ENCODE measurements around the gene PPP1R27.

DNA sequence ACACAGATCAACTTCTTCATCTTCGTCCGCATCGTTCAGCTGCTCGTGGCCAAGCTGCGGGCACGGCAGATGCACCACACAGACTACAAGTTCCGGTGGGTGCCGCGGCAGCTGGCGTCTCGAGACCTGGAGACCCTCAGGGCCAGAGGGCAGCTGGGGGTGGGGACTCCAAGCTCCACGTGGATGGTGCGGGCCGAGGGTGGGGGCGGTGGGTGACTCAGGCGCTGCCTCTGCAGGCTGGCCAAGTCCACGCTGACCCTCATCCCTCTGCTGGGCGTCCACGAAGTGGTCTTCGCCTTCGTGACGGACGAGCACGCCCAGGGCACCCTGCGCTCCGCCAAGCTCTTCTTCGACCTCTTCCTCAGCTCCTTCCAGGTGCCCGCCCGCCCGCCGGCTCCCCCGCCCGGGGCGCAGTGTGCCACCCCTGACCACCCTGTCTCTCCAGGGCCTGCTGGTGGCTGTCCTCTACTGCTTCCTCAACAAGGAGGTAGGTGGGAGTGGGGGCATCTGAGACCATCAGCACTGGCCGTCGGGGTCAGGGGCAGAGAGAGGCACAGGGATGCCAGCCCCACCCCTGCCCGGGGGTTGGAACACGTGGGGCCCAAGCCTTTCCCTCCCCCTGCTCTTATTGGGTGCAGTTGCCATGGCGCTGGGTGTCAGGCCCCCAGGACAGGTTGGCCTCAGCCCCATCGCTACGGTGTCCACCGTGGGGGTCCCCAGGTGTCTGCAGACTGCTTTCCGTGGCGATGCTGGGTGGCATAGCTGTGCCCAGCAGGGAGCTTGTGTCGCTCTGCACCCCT, 22.1 kb downstream of the PPP1R27 start:
- TF ChIP-seq, protein P1, sequence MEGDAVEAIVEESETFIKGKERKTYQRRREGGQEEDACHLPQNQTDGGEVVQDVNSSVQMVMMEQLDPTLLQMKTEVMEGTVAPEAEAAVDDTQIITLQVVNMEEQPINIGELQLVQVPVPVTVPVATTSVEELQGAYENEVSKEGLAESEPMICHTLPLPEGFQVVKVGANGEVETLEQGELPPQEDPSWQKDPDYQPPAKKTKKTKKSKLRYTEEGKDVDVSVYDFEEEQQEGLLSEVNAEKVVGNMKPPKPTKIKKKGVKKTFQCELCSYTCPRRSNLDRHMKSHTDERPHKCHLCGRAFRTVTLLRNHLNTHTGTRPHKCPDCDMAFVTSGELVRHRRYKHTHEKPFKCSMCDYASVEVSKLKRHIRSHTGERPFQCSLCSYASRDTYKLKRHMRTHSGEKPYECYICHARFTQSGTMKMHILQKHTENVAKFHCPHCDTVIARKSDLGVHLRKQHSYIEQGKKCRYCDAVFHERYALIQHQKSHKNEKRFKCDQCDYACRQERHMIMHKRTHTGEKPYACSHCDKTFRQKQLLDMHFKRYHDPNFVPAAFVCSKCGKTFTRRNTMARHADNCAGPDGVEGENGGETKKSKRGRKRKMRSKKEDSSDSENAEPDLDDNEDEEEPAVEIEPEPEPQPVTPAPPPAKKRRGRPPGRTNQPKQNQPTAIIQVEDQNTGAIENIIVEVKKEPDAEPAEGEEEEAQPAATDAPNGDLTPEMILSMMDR (IDR thresholded peaks at IDR 0.05; ENCODE audit: borderline replicate concordance, extremely low read depth, low read length, poor library complexity, severe bottlenecking), result no peak
- no peak for TF ChIP-seq EZH2 (IDR thresholded peaks at IDR 0.05; ENCODE audit: borderline replicate concordance, low read depth, low read length, severe bottlenecking)

Data from DND-41 (cell line).